PC-3 (cell line): ENCODE results near the gene GALNS.

ENCODE experiments used
- EZH2 ChIP-seq: fragments of 300-600 bp; sonication (generic); IDR thresholded peaks from one replicate; pipeline ENCODE4 v1.6.1; 2017; ENCODE audit warnings: antibody characterized with exemption, mild to moderate bottlenecking, low read length; ENCODE audit not compliant: unreplicated experiment
- TF ChIP-seq, protein P1 (sequence below): fragments of 300-600 bp; sonication (generic); conservative IDR thresholded peaks from 2 replicates; pipeline ENCODE4 v1.5.1; 2017; ENCODE audit warnings: antibody characterized with exemption, low read depth, mild to moderate bottlenecking, low read length

- TF ChIP-seq, protein P1, sequence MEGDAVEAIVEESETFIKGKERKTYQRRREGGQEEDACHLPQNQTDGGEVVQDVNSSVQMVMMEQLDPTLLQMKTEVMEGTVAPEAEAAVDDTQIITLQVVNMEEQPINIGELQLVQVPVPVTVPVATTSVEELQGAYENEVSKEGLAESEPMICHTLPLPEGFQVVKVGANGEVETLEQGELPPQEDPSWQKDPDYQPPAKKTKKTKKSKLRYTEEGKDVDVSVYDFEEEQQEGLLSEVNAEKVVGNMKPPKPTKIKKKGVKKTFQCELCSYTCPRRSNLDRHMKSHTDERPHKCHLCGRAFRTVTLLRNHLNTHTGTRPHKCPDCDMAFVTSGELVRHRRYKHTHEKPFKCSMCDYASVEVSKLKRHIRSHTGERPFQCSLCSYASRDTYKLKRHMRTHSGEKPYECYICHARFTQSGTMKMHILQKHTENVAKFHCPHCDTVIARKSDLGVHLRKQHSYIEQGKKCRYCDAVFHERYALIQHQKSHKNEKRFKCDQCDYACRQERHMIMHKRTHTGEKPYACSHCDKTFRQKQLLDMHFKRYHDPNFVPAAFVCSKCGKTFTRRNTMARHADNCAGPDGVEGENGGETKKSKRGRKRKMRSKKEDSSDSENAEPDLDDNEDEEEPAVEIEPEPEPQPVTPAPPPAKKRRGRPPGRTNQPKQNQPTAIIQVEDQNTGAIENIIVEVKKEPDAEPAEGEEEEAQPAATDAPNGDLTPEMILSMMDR, result no peak
- no peak for TF ChIP-seq EZH2
Observed at GRCh38 chr16:88777471-88778270, 79.1 kb downstream of the GALNS start.
